ENCODE measurements around the gene INMT. TPM values are rescaled to one million over a fixed set of nuclear protein-coding genes. Genes with fewer than 3 reads are reported as not detected.

INMT gene
- total RNA-seq, 1 donor from 2014 or later = 5.6 TPM

DNA sequence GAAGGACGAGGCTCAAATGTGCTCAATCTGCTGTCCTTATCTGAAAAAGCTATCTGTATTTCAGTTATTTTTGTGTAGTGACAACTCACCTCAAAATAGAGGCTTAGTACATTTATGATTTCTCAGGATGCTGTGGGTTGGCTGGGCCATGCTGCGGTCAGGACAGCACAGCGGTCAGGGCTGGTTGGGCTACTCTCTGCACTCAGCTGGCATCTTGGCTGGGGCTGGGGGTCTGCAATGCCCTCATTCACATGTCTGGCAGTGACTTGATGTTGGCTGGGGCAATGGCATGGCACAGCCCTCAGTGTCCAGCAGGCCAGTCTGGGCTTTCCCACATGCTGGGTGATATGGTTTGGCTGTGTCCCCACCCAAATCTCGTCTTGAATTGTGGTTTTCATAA is 15.6 kb upstream of the INMT start:
- intact Hi-C loops (cut with DNase I) = no loop called here
- H3K4me1 ChIP-seq = peaks cover 9% of the 10 kb centered on the region
- H3K27ac ChIP-seq = no peak overlapping the region
- DNase-seq (ENCODE audit: extremely low spot score in 2 of 2) = no peak
- H3K27me3 ChIP-seq = no peaks in the 10 kb centered on the region
- no peaks in the 10 kb centered on the region for H3K36me3 ChIP-seq
- H3K9me3 ChIP-seq = no peaks in the 10 kb centered on the region
- no peak overlapping the region for H3K4me3 ChIP-seq
- TF ChIP-seq POLR2AphosphoS5 (IDR thresholded peaks at IDR 0.05; ENCODE audit: insufficient read depth in 1 of 2, low read depth in 1 of 2) = no peak
- TF ChIP-seq CTCF (IDR thresholded peaks at IDR 0.05) = no peak
- no peak for TF ChIP-seq POLR2A (IDR thresholded peaks at IDR 0.05)

DNA sequence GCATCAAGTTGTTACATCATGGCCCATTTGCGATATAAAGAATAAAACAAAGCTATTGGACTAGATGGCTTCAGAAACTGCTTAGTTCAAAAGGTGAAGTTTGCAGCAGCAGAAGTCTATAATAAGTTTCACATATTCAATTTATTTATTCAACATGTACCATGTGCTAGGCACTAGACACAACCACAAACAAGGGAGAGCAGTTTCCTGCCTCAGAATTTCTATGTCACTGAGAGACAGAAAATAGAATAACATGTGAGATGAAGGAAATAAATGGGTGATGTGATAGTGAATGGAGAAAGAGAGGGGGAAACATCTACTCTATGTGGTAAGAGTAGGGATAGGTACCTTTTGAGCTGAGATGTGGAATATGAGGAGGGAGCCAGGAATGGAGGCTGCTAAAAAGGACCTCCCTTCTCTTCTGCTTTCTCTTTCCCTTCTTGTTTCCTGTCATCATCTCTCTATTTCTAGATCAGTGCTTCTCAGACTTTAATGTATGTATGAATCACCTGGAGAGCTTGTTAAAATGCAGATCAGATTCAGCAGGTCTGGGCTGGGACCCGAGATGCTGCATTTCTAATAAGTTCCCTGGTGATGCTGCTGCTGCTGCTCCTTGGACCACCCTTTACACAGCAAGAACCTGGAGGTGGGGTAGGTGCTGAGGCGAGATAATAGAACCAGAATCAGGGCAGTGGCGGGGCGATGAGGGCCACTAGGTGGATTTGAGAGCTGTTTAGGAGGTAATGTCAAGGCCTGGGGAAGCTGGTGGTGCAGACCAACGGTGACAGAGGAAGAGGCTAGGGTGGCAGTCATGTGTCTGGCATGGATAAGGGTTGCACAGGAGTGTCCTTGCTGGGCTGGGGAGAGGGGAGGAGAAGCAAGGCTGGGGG is 13.7 kb upstream of the INMT start:
- no peak for DNase-seq (ENCODE audit: extremely low spot score in 2 of 2)
- Histone ChIP-seq H3K4me1 (peaks cover 9% of the 10 kb centered on the region), H3K9me3 (no peaks in the 10 kb centered on the region), H3K27ac (no peak overlapping the region), H3K27me3 (no peaks in the 10 kb centered on the region), H3K36me3 (no peaks in the 10 kb centered on the region), H3K4me3 (no peak overlapping the region)
- intact Hi-C loops (cut with DNase I) = no loop called here
- no peak for TF ChIP-seq POLR2A (IDR thresholded peaks at IDR 0.05)
- no peak for TF ChIP-seq POLR2AphosphoS5 (IDR thresholded peaks at IDR 0.05; ENCODE audit: insufficient read depth in 1 of 2, low read depth in 1 of 2)
- TF ChIP-seq CTCF (IDR thresholded peaks at IDR 0.05) = no peak

GRCh38 chr7:30739691-30740090 is 12.2 kb upstream of the INMT start:
- H3K27ac ChIP-seq = no peak overlapping the region
- H3K9me3 ChIP-seq = no peaks in the 10 kb centered on the region
- intact Hi-C loops (cut with DNase I) = no loop called here
- no peak for DNase-seq (ENCODE audit: extremely low spot score in 2 of 2)
- no peak overlapping the region for H3K4me3 ChIP-seq
- H3K27me3 ChIP-seq = no peaks in the 10 kb centered on the region
- TF ChIP-seq CTCF (IDR thresholded peaks at IDR 0.05) (no peak), POLR2AphosphoS5 (IDR thresholded peaks at IDR 0.05; ENCODE audit: insufficient read depth in 1 of 2, low read depth in 1 of 2) (no peak), POLR2A (IDR thresholded peaks at IDR 0.05) (no peak)
- no peaks in the 10 kb centered on the region for H3K36me3 ChIP-seq
- H3K4me1 ChIP-seq = peaks cover 9% of the 10 kb centered on the region

DNA sequence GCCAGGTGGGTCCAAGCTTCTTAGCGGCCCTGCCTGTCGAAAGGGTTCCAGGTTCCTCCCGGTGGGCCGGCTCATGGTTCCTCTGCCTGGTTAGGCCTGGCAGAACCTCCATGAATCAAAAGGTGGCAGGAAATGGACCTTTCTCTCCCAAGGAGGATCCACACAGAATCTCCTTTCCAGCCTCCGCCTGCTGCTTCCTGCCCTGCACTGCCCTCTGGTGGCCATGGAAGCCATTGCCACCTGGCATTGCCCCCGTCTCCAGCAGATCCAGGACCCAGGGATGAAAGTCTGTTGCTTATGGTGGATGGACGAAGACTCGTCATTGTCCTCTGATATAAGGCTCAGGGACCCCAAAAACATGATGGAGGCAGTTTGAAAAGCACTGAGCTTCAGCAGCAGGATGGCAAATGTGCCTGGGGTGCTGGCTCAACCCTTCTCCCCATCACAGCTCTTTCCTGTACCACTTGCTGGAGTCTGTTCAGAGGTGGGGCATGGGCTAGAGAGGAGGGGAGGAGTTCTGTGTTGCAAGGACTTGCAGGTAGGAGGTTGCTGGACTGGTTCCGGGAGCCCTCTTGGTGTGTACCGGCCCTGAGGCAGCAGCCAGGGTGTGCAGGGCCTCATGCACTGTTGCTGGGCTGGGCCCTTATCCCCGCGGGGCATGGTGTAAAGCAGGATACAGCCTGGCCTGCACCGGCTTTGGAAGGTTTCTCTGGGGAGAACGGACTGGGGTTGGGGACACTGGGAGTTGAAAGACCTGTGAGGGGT is 11.3 kb upstream of the INMT start:
- intact Hi-C loops (cut with DNase I) = no loop called here
- DNase-seq (ENCODE audit: extremely low spot score in 2 of 2) = no peak
- H3K4me1 ChIP-seq = peaks cover 9% of the 10 kb centered on the region
- H3K27ac ChIP-seq = no peak overlapping the region
- H3K4me3 ChIP-seq = no peak overlapping the region
- H3K9me3 ChIP-seq = no peaks in the 10 kb centered on the region
- H3K27me3 ChIP-seq = no peaks in the 10 kb centered on the region
- H3K36me3 ChIP-seq = no peaks in the 10 kb centered on the region
- peak; percentile 87 to 95 (median 93) for TF ChIP-seq CTCF (IDR thresholded peaks at IDR 0.05)
- TF ChIP-seq POLR2AphosphoS5 (IDR thresholded peaks at IDR 0.05; ENCODE audit: insufficient read depth in 1 of 2, low read depth in 1 of 2) = peak in 1 of 2 donors; percentile 28
- no peak for TF ChIP-seq POLR2A (IDR thresholded peaks at IDR 0.05)
